ENCODE data around the gene TBC1D7.

DNA sequence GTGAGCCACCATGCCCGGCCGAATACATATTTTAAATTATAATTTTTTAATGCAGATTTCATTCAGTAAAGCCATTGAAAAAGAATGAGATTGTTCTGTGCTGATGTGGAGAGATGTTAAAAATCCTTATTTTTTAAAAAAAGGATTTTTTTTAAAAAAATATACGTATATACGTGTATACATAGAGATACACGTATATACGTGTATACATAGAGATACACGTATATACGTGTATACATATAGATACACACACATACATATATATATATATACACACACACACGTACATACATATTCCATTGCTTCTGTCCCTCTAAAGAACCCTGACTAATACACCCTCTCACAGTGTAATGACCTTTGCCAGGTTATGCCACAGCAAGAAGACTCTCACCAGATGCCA, 23.8 kb upstream of the TBC1D7 start:
- TF ChIP-seq CTCF (IDR thresholded peaks at IDR 0.05) (no peak), EP300 (IDR thresholded peaks at IDR 0.05) (no peak)

All from suprapubic skin (tissue), 3 donors.